Measurements from ENCODE around the gene PSG2.
"Not testable (repeated sequence)": the region's sequence is repeated elsewhere in the genome, so short reads cannot be mapped to it uniquely, and the experiment has no call there.

DNA sequence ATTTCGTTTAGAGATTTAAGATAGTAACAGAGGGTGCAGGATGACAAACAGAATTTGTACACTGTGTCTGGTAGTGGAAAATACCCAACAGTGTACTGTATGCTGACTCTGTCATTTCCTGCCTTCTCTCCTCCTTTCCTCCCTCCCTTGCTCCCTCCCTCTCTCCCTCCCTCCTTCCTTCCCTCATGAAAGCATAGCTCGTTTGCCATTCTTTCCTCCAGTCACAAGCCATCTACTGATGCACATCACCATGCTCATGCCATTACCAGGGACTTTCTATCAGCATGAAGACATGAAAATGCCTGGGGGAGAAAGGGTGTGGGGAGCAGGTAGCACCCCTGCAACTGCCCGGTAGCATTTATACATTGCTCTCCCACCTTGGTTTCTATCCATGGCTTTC is 37.0 kb upstream of the PSG2 start:
- TF ChIP-seq, protein P1, sequence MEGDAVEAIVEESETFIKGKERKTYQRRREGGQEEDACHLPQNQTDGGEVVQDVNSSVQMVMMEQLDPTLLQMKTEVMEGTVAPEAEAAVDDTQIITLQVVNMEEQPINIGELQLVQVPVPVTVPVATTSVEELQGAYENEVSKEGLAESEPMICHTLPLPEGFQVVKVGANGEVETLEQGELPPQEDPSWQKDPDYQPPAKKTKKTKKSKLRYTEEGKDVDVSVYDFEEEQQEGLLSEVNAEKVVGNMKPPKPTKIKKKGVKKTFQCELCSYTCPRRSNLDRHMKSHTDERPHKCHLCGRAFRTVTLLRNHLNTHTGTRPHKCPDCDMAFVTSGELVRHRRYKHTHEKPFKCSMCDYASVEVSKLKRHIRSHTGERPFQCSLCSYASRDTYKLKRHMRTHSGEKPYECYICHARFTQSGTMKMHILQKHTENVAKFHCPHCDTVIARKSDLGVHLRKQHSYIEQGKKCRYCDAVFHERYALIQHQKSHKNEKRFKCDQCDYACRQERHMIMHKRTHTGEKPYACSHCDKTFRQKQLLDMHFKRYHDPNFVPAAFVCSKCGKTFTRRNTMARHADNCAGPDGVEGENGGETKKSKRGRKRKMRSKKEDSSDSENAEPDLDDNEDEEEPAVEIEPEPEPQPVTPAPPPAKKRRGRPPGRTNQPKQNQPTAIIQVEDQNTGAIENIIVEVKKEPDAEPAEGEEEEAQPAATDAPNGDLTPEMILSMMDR (IDR thresholded peaks at IDR 0.05): not testable (repeated sequence)
- TF ChIP-seq POLR2AphosphoS5, POLR2A, EP300 (IDR thresholded peaks at IDR 0.05): not testable (repeated sequence)
